NCI-H526 treated with DMSO at 0.1 percent for 48 hours (cell line): ENCODE data around the gene CD164L2.

Source experiments
- DNase-seq: peaks from one replicate; lab custom pipeline; 2025; lab: John Stamatoyannopoulos, UW

CD164L2 gene

DNA sequence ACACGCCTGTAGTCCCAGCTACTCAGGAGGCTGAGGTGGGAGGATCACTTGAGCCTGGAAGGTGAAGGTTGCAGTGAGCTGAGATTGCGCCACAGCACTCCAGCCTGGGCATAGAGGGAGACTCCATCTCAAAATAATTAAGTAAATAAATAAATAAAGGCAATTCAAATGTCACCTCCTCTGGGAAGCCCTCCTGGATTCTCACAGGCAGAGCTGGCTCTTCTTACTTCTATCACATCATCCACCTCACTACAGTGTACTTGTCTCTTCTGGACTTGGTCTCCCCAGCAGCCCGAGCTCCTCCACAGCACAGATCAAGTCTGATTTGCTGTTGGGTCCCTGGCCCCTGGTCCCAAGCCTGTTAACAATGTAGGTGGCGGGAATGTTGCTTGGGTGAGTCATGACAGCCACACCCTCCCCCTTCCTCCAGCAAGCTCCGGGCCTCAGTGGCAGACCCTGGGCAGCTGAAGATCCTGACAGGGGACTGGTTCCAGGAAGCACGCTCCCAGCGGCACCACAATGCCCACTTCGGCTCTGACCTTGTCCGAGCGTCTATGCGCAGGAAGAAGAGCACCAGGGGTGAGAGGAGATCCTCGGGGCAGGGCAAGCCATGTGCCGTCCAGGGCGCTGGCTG lies 36.0 kb downstream of the CD164L2 start:
- no peak for DNase-seq

DNA sequence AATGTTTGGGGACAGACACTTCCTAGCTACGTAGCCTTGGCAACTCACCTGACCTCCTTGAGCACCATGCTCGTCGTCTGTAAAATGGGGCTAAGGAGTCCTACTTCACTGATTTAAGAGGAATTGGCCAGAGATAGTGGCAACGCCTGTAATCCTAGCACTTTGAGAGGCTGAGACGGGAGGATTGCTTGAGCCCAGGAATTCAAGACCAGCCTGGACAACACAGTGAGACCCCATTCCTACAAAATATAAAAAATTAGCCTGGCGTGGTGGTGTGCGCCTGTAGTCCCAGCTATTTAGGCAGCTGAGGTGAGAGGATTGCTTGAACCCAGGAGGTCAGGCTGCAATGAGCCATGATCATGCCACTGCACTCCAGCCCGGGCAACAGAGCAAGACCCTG lies 36.8 kb downstream of the CD164L2 start:
- DNase-seq, result no peak

DNA sequence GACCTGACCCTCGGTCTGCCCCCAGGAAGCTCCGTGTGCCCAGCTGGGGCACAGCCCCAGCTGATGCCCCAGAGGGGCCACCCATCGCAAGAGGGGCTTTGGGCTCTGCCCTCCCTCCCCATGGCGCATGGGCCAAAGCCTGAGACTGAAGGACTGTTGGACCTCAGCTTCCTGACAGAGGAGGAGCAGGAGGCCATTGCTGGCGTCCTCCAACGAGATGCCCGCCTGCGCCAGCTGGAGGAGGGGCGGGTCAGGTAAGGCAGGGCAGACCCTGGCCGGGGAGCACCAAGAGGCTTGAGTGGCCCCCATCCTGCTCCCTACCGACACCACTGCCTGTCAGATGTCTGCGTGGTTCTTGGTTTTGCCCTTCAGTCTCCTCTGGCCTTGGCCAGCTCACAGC lies 37.9 kb downstream of the CD164L2 start:
- no peak for DNase-seq

DNA sequence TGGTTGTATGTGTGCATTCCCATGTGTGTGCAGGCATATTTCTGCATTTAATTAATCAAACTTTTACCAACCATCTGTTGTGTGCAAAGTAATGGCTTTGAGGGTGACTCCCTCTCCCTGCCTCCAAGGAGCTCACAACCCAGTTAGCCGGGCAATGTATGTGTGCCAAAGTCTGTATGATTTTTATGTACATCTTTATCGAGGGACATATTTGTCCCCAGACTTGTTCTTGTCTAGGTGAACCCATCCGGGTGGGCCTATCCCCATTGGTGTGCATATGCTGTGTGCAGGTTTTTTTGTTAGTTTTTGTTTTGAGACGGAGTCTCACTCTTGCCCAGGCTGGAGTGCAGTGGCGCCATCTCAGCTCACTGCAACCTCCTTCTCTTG lies 39.5 kb downstream of the CD164L2 start:
- DNase-seq, result no peak

DNA sequence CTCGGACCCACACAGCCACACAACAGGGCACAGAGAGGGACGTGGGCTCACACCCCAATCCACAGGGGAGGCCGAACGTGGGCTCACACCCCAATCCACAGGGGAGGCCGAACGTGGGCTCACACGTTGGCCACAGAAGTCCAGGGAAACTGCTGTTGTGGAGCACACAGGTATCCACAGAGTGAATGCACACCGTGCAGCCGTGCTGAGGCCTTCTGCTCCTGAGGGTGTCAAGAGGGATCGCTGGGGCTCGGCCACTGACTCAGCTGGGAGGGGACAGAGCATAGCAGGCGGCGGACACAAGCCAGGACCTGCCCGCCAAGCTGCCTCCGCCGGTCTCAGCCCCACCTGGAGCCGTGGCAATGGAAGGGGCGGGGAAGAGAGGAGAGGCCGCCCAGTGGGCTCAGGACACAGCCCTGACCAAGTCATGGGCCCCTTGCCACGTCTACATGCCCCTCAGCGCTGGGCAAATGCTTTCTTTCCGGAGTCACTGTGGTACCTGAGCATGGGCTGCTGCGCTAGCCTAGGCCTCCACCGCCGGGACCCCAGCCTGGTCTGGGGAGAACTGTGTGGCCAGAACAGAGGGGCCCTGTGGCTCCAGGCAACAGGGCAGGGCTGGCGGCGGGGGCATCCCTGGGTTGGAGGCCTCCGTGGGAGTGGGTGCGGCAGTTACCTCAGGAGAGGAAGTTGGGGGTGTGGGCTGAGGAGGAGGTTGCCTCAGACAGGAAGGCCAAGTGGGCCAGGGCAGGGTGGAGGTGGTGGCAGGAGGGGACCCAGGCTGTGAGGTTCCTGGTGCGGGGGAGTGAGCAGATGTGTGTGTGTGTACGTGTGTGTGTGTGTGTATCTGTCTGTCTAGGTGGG lies 40.1 kb downstream of the CD164L2 start:
- DNase-seq, result peak; percentile 59

DNA sequence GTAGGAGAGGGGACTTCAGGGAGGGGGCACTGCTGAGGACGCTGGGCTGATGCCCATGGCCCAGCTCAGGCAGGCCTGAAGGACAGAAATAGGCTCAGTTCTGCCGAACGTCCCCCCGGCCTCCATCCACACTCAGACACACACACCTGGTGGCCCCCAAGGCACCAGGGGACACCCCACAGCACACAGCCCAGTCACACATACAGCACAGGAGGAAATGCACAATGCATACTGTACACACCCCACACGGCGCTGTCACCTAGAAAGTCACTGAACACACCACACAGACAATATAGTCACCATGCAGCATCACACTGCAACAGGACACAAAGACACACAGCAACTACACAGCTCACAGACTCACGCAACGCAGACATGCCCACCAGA lies 40.7 kb downstream of the CD164L2 start:
- DNase-seq, result no peak

DNA sequence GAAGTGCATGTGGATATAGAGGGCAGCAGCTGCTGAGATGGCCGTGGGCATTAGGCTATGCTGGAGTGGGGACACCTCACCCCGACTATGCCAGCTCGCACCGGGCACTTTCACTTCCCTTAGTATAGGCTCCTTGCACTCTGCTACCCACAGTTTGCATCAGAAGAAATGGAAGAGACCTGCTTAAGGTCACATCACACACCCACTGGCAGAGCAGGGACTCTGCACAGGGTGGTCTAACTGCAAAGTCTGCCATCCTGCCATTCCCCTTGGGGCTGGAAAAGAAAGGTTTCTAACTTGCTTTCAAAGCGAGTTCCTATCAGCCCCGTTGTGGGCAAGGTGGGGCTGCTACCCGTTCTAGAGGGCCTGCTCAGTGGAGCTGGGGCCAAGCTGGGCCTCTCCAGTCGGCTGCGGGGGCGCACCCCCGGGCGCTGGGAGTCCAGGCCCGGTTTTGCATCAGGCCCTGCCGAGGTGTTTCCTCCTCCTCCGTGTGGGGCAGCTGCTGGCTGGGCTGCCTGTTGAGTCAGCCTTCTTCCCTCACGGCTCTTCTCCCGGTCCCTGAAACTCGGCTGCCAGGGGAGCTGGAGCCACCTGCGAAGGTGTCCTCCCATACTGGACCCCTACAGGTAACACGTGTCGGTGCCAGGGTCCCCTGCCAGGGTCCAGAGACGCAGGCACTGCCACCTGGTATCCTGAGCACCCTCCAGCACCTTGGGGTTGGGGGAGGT lies 41.4 kb downstream of the CD164L2 start, which contains the start of gene SYTL1:
Gene SYTL1 (plus strand): TSS at position 498 of the 728 bp plus-strand sequence. CDS start 3,313 bp downstream, outside the sequence.
- DNase-seq, result peak; percentile 48

DNA sequence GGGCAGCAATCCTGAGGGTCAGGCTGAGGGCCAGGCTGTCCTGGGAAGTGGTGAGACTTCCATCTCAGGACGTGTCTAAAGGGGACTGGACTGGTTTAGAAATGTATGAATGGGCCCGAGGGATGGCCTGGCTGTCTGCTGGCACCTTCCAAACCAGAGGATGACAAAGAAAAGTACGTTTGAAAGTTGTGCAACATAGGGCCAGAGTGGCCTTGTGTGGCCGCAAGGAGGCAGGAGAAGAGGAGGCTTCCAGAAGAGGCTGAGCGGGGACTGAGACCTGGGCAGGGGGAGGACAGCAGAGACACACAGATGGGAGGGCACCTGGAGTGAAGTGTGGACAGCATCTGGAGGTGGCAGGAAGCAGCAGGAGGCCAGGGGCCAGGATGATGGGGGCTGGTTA lies 43.9 kb downstream of the CD164L2 start:
- no peak for DNase-seq

DNA sequence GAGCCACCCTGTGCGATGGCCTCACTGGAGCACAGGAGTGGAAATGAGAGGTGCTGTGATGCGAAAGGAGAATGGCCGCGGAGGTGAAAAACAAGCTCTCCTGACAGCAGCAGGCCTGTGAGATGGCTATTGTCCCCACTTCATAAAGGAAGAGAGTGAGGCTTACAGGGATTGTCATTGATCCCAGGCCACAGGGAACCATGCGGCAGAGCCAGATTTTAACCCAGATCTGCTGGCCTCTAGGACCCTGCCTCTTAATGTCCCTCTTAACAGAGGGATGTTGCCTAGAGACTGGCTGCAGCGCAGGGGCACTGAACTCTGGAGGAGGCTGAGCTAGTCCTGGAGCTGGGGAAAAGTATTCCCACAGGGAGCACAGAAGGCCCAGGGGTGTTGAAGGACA lies 44.4 kb downstream of the CD164L2 start:
- no peak for DNase-seq

DNA sequence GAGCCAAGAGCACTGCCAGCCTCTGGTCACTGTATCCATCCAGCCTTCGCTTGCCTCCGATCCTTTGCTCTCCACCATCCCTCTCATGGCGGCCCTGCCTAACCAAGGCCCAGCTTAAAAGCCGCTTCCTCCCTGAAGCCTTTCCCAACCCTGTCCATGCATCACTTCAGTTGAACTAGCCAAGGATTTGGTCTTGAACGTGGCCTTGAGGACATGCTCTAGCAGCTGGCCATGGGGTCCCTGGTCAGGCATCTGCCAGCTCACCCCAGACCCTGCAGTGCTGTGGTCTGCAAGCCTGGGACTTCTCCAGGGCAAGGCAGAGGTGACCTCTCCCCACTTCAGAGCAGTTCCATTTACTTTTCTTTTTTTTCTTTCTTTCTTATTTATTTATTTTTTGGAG lies 46.4 kb downstream of the CD164L2 start:
- no peak for DNase-seq

DNA sequence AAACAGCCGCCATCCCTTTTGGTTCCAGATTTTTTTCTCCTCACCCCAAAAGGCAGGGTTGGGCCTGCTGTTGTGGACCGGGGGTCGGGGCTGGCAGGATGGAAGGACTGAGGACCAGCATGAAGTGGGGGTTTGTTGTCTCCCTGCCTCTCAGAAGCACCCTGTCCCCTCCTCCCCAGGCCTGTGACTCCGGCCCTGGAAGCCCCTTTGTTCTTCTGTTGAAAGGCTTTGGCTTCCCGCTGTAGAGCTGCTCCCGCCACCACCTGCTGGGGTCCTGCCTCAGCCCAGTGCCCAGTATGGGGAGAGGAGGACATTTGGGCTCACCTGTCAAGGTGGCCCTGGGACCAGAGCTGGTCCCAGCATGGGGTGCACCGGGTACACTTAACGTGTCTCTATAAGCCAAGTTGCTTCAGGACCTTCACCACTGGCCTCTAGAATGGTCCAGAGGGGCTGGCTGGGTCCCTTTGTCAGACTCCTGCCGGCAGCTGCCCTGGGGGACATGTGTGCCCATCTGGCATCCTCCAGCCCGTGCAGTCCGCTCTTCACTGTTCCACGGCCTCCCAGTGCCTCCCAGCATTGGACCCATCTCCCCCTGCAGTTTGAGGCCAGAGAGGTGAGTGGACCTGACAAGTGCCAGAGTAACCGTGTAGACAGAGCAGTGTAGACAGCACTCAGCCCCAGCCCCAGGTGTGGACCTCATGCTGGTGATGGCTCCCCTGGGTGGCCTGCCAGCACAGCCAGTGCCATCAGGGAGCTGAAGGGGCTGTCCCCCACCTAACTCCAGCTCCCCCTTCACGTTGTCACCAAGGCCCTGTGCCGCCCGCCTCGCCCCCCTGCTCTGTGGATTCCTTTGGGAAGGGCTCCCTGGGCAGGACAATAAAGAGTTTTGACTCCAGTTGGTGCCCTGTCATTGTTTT lies 47.4 kb downstream of the CD164L2 start:
- DNase-seq, result no peak

DNA sequence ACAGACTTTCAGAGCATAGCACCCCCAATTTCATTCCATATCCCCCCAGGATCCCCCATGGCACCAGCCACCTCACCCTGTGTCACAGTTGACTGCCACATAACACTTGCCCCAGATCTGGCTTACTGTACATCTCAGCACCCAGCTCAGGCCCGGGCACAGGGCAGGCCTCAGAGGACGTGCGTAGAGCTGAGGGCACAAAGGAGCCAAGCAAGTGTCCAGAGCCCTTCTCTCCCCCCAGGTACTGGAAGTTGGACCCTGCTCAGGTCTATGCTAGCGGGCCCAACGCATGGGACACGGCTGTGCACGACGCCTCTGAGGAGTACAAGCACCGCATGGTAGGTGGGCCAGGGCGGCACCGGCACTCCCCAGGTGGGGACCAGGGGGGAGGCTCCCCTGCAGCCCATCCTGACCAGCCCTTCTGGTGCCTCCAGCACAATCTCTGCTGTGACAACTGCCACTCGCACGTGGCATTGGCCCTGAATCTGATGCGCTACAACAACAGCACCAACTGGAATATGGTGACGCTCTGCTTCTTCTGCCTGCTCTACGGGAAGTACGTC lies 49.3 kb downstream of the CD164L2 start:
- DNase-seq, result no peak

DNA sequence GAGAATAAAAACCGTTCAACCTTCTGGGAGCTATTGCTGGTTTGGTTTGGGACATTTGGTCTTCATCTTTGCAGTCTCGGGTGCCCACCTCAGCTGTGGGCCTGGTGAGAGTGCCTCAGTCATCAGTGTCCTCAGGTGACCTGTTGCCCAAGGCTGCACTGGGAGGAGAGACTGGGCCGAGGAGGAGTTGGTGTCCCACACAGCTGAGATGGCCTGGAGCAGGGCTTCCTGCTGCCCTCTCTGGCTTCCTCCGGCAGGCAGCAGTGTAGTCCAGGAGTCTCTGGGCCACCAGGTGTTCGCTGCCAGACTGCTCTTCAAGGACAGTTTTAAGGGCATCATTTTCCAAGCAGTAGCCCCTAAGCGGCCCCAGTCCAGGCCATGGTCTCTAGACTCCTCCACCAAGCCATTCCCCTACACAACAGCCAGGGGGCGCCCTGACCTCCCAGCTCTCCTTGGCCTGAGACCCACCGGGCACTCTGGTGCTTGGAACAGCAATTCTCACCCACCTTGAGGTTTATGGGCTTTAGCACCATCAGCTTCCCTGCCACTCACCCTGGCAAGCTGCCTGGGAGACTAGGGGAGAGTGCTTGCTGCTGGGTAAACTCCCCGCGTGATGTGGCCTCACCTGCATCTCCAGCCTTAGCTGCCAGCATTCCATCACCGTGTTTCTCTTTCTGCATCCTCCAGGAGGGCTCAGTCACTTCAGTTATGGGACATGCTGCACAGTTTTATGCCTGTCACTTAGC lies 50.4 kb downstream of the CD164L2 start:
- no peak for DNase-seq

DNA sequence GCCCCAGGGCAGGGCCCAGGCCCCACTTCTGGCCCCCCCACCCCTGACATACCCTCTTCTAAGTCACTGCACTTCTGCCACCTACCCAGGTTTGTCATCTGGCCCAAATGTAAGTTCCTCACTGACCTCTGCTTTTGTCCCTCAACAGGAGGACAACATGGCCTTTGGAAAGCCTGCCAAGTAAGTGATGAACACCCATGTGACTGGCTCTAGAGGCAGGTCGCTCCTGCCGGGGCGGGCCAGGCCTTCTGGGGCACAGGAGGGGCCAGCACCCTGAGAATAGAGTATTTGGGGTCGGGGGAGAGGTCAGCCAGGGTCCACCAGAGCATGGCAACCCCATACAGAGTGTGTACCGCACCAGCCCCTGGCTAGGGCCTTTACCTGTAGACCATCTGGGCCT lies 51.2 kb downstream of the CD164L2 start:
- DNase-seq, result no peak

DNA sequence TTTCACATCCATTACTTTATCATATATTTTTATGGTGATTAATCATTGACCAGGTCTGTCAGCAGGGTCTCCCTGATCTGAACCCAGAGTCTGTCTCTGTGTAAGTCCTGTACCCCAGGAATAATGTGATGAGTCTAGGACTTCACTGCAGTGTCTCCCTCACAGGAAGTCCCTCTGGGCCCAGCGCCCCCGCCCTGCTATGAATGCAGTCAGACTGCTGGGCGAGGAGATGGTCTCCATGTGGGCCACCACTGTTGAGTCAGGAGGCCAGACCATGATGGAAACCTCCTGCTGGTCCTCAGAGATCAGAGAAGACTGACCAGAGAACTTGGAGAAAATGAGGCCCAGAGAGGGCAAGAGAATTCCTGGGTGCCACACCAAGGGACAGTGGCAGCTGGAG lies 51.7 kb downstream of the CD164L2 start:
- DNase-seq, result no peak

DNA sequence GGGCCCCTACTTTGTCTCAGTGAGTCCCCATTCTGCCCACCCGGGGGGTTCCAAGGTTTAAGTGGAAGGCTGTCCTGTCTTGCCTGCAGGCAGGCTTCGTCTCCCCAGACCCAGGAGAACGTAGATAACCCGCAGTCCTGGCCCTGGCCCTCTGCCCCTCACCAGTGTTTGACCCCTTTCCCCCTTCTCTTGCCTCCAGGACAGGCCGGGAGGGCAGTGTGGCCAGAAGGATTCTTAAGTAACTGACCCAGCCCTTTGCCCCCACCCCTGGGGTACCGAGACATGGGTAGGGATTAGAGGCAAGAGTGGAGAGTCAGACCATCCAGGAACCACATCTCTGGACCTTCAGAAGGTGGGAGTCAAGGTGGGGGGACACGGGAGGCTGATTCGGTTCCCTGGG lies 52.3 kb downstream of the CD164L2 start:
- DNase-seq, result no peak
